H1 (cell line): Measurements from ENCODE around the gene FPGS. TPM values are rescaled to one million over a fixed set of nuclear protein-coding genes. Genes with fewer than 3 reads are reported as not detected.

Source experiments
- CTBP2 ChIP-seq: IDR thresholded peaks from 2 replicates; pipeline ENCODE4 v1.7.0; 2011; ENCODE audit warnings: borderline replicate concordance, mild to moderate bottlenecking, moderate library complexity, mixed read lengths, low read length; ENCODE audit not compliant: insufficient read depth, insufficient read length
- polyA plus RNA-seq, 7 experiments: library from polyadenylated mRNA; depleted of rRNA in 3 of 7; stranded (reverse) in 5 of 7; unstranded in 2 of 7; fragments of >200 nt in 5 of 7; fragments of 200-250 nt in 2 of 7; gene quantifications; 1 replicate in 5 of 7; 2 replicates in 1 of 7; 4 replicates in 1 of 7; pipeline versions ENCODE4 v1.2.1 to v1.2.3, GENCODE V29; 2011 to 2013; ENCODE audit warnings: missing spikeins in 2 of 7, mixed read lengths in 2 of 7
- total RNA-seq: library from RNA; stranded (reverse); fragmentation: NEBNext Ultra II Directional; extraction: Animal tissue kit (Norgen Biotek cat#: 25700); gene quantifications from 2 replicates; pipeline ENCODE4 v1.2.1, GENCODE V29; 2021

The FPGS gene
- total and polyA plus RNA-seq, 2 of the 8 experiments (the other 6 are each of a cell fraction or from before 2014, with no cell fraction given) = 62.4 to 83.0 TPM

GRCh38 chr9:127773272-127773671 lies 29.4 kb upstream of the FPGS start (continued):
- TF ChIP-seq CTBP2 = no peak
